Effector memory CD8-positive, alpha-beta T cell (primary cell): ENCODE data around the gene RGL2.

Experiments used
- ATAC-seq: fragments of 150-1000 bp; cut with Tn5 transposase; replicated peaks from 2 replicates; pipeline ENCODE4 v1.10.0; 2021; ENCODE audit warnings: mild to moderate bottlenecking, moderate library complexity
- DNase-seq, 3 experiments: peaks; one replicate each; pipeline ENCODE4 v3.0.0; 2021
- H3K27ac Mint-ChIP-seq, 2 donors: one replicate each; pipeline ENCODE4 v1.8.0; 2022; ENCODE audit warnings: mild to moderate bottlenecking in 2 of 2, mixed read lengths in 2 of 2, moderate library complexity in 2 of 2
- H3K27me3 Mint-ChIP-seq, 2 donors: one replicate each; pipeline ENCODE4 v1.8.0; 2022; ENCODE audit warnings: mixed read lengths in 2 of 2
- H3K36me3 Mint-ChIP-seq: one replicate; pipeline ENCODE4 v1.8.0; 2022; ENCODE audit warnings: mild to moderate bottlenecking, moderate library complexity, mixed read lengths; ENCODE audit not compliant: insufficient read depth
- H3K4me1 Mint-ChIP-seq, 2 donors: one replicate each; pipeline ENCODE4 v1.8.0; 2022; ENCODE audit warnings: low read depth in 2 of 2, mixed read lengths in 2 of 2
- H3K4me3 Mint-ChIP-seq, 2 donors: one replicate each; pipeline ENCODE4 v1.8.0; 2022; ENCODE audit warnings: mild to moderate bottlenecking in 2 of 2, mixed read lengths in 2 of 2, moderate library complexity in 2 of 2
- H3K9me3 Mint-ChIP-seq, 2 donors: one replicate each; pipeline ENCODE4 v1.8.0; 2022; ENCODE audit warnings: mixed read lengths in 2 of 2

Gene RGL2

DNA sequence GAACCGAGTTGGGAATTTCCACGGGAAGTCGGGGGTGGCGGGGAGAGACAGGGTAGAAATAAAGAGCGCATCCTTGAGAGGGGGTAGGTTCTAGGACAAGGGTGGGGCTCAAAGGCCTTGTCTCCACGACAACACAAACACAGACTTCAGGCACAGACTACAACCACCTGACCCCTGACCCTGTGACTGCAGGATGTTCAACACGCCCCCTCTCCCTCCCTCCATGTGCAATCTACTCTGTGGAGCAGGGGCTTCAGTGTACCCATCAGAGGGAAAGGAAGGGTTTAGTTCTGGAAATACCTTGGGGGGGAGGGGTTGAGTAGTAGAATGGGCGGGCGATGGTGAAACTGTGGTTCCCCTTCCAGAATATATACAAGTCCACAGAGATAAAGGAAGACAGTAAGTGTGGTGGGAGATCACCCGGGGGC lies 15.8 kb upstream of the RGL2 start:
- Mint-ChIP-seq H3K27ac (peak overlapping the region; percentile 99 to 100), H3K9me3 (no peaks in the 10 kb centered on the region), H3K4me1 (peaks cover 59 to 67% of the 10 kb centered on the region in 2 donors), H3K27me3 (no peaks in the 10 kb centered on the region), H3K4me3 (peak overlapping the region; percentile 92 to 99), H3K36me3 (peaks cover 77% of the 10 kb centered on the region)
- ATAC-seq, result peak; percentile 52
- DNase-seq, result peak; percentile 66 to 75 (median 68)

DNA sequence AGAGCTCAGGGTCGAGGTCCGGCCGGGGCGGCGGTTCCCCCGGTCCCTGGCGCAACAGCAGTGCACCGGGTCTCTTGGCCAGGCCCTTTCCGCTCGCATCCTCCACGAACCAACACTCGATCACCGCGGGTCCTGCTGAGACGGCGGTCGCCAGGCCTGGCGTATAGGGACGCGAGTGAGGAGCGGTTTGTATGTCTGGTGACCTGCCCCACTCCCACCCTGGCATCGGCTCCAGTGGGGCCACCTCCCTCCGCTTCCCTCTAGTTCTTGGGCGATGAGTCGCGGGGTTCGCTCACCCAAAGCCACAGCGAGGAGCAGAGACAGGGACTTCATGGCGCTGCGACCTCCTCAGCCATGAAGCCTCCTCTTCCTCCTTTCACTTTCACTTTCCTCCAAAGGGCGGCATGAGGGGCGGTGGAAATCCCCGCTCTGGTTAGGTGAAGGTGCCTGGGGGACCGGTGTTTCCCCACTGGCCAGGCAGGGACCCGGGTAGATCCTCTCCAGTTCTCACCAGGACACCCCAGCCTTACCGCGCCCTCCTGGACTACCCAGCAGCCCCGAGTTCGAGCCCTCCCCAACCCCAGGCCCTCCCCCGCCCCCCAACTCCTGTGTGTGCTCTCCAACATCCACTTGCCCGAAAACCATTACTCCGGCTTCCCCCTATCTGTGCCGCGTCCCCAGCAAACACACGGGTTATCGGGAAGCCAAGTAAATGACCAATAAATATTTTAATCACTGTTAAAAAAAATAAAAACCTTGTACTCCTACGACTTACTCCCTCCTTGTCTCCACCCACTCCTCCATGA lies 15.2 kb upstream of the RGL2 start, which contains the start of gene TAPBP:
TAPBP (minus strand) TSS at position 370 of the 806 bp plus-strand sequence; CDS start at position 333, 37 bp downstream.
- Mint-ChIP-seq H3K36me3 (peaks cover 78% of the 10 kb centered on the region), H3K4me3 (peak within 1 kb of the TSS; percentile 92 to 99), H3K27ac (peak within 1 kb of the TSS; percentile 99 to 100), H3K9me3 (no peaks in the 10 kb centered on the region), H3K4me1 (peaks cover 54 to 61% of the 10 kb centered on the region in 2 donors), H3K27me3 (no peaks in the 10 kb centered on the region)
- peak; percentile 85 to 86 (median 86) for DNase-seq
- ATAC-seq, result peak; percentile 65

- DNase-seq (no peak), ATAC-seq (no peak)
- Mint-ChIP-seq H3K4me3 (peak overlapping the region; percentile 92 to 99), H3K27ac (peak overlapping the region; percentile 99 to 100), H3K9me3 (no peaks in the 10 kb centered on the region), H3K4me1 (peaks cover 51 to 60% of the 10 kb centered on the region in 2 donors), H3K36me3 (peaks cover 78% of the 10 kb centered on the region), H3K27me3 (no peaks in the 10 kb centered on the region)
These were observed 14.5 kb upstream of the RGL2 start for GRCh38 chr6:33313105-33313708.

DNA sequence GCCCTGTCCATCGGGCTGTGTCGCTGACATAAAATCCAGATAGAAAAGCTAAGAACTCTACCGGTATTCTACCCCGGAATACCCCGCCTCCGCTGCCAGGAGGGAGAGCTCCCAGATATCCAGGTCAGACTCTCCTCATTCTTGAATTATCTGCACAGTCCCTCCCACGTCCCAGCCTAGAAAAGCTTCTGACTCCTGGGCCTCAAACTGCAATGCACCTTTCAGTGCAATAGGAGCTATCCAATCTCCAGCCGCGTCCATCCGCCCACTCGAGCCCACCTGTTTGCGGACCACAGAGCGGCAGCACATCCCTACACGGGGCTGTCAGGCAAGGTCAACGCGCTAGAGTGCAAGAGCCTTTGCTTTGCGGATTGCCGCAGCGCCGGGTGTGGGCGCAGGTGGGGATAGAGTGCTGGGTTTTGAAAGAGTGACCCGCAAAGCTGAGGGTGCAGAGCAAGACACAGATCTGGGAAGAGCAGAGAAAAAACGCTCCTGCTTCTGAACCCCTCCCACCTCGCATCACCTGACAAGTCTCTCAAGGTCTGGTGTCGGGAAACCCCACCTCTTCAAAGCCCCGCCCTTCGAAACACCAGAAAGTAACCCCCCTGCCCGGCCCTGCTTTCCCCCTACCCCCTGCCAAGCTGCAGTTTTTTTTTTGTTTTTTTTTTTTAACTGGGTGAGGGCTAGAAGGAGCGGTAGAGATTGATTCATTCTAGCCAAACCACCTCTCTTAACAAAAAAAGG lies 13.8 kb upstream of the RGL2 start:
- ATAC-seq, result peak; percentile 44
- Mint-ChIP-seq H3K4me1 (peaks cover 46 to 55% of the 10 kb centered on the region in 2 donors), H3K27ac (peak overlapping the region; percentile 99 to 100), H3K9me3 (no peaks in the 10 kb centered on the region), H3K27me3 (no peaks in the 10 kb centered on the region), H3K4me3 (peak overlapping the region; percentile 92 to 99), H3K36me3 (peaks cover 78% of the 10 kb centered on the region)
- DNase-seq, result peak; percentile 73 to 85 (median 75)

GRCh38 chr6:33306356-33306755 lies 7.6 kb upstream of the RGL2 start:
- Mint-ChIP-seq H3K4me3 (peak overlapping the region in 1 of 2 donors; percentile 18), H3K36me3 (peaks cover 97% of the 10 kb centered on the region), H3K4me1 (peaks cover 22 to 23% of the 10 kb centered on the region in 2 donors), H3K27ac (peak overlapping the region in 1 of 2 donors; percentile 58), H3K27me3 (no peaks in the 10 kb centered on the region), H3K9me3 (no peaks in the 10 kb centered on the region)
- no peak for ATAC-seq
- DNase-seq, result no peak

GRCh38 chr6:33305052-33305451 lies 6.3 kb upstream of the RGL2 start:
- ATAC-seq (no peak), DNase-seq (no peak)
- Mint-ChIP-seq H3K27ac (peak overlapping the region; percentile 85 to 92), H3K4me3 (peak overlapping the region in 1 of 2 donors; percentile 21), H3K36me3 (peaks cover 97% of the 10 kb centered on the region), H3K27me3 (no peaks in the 10 kb centered on the region), H3K4me1 (peaks cover 23 to 27% of the 10 kb centered on the region in 2 donors), H3K9me3 (no peaks in the 10 kb centered on the region)

GRCh38 chr6:33304216-33304615 lies 5.5 kb upstream of the RGL2 start:
- Mint-ChIP-seq H3K36me3 (peaks cover 97% of the 10 kb centered on the region), H3K27me3 (no peaks in the 10 kb centered on the region), H3K9me3 (no peaks in the 10 kb centered on the region), H3K4me3 (no peak overlapping the region), H3K4me1 (peaks cover 31 to 35% of the 10 kb centered on the region in 2 donors), H3K27ac (peak overlapping the region; percentile 39 to 85)
- DNase-seq (no peak), ATAC-seq (no peak)

DNA sequence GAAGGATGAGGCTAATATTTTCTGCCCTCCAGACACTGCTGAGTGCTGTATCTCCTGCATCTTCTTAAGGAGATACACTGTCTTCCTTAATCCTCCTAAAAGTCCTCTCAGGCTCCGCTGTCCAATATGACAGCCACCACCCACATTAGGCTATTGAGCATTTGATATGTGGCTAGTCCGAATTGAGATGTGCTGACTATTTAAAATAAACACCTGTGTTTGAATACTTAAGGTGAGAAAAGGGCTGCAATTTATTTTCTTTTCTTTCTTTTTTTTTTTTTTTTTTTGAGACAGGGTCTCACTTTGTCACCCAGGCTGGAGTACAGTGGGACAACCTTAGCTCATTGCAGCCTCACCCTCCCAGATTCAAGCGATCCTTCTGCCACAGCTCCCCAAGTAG lies 3.1 kb upstream of the RGL2 start:
- H3K27me3 Mint-ChIP-seq, result no peaks in the 10 kb centered on the region
- H3K27ac Mint-ChIP-seq, result peak overlapping the region; percentile 15 to 41
- ATAC-seq (no peak), DNase-seq (no peak)
- H3K36me3 Mint-ChIP-seq, result peaks cover 92% of the 10 kb centered on the region
- no peaks in the 10 kb centered on the region for H3K9me3 Mint-ChIP-seq
- H3K4me1 Mint-ChIP-seq, result peaks cover 37 to 41% of the 10 kb centered on the region in 2 donors
- no peak overlapping the region for H3K4me3 Mint-ChIP-seq

- peaks cover 25 to 41% of the 10 kb centered on the region in 2 donors for H3K4me1 Mint-ChIP-seq
- H3K27me3 Mint-ChIP-seq, result no peaks in the 10 kb centered on the region
- DNase-seq (peak; percentile 92 to 93 (median 92)), ATAC-seq (peak; percentile 85)
- no peaks in the 10 kb centered on the region for H3K9me3 Mint-ChIP-seq
- peak overlapping the region; percentile 97 to 98 for H3K4me3 Mint-ChIP-seq
- peaks cover 86% of the 10 kb centered on the region for H3K36me3 Mint-ChIP-seq
- H3K27ac Mint-ChIP-seq, result peak overlapping the region; percentile 97 to 98
These were observed 649 bp upstream of the RGL2 start for GRCh38 chr6:33299237-33299944.

- DNase-seq (peak; percentile 44 to 54 (median 50)), ATAC-seq (peak; percentile 23)
- Mint-ChIP-seq H3K4me1 (peaks cover 23 to 41% of the 10 kb centered on the region in 2 donors), H3K36me3 (peaks cover 81% of the 10 kb centered on the region), H3K9me3 (no peaks in the 10 kb centered on the region), H3K27ac (peak overlapping the region; percentile 97 to 98), H3K27me3 (no peaks in the 10 kb centered on the region), H3K4me3 (peak overlapping the region; percentile 97 to 98)
These were observed 578 bp downstream of the RGL2 start for GRCh38 chr6:33297956-33298772.

GRCh38 chr6:33297406-33297955 lies 1.3 kb downstream of the RGL2 start:
- Mint-ChIP-seq H3K9me3 (no peaks in the 10 kb centered on the region), H3K27ac (peak overlapping the region; percentile 97 to 98), H3K27me3 (no peaks in the 10 kb centered on the region), H3K4me3 (peak overlapping the region; percentile 97 to 98), H3K36me3 (peaks cover 77% of the 10 kb centered on the region), H3K4me1 (peaks cover 23 to 41% of the 10 kb centered on the region in 2 donors)
- ATAC-seq, result no peak
- no peak for DNase-seq
